ENCODE results near the gene UBR1.

- peak; percentile 58 for TF ChIP-seq TAF1 (IDR thresholded peaks at IDR 0.05; ENCODE audit: low read depth)
- no peak for TF ChIP-seq EP300 (IDR thresholded peaks at IDR 0.05; ENCODE audit: borderline replicate concordance)
- TF ChIP-seq ZBTB7A (IDR thresholded peaks at IDR 0.05; ENCODE audit: low read depth): no peak
These were observed 27.8 kb upstream of the UBR1 start, which contains the start of gene TMEM62 for GRCh38 chr15:43133430-43134156.

Measured in Ishikawa (cell line).